Measurements from ENCODE around the gene KDM3A.

- no peak for TF ChIP-seq CTCF (IDR thresholded peaks at IDR 0.05; ENCODE audit: insufficient read depth, low read depth, low read length)
- TF ChIP-seq EZH2 (IDR thresholded peaks at IDR 0.05; ENCODE audit: insufficient read depth, low read length): no peak
Observed at GRCh38 chr2:86471637-86472036, 30.5 kb downstream of the KDM3A start.

All from astrocyte (in vitro differentiated cells and primary cell).